H1 (cell line): ENCODE measurements around the gene SKA3. TPM values are rescaled to one million over a fixed set of nuclear protein-coding genes. Genes with fewer than 3 reads are reported as not detected.

ENCODE experiments used
- polyA plus RNA-seq, 7 experiments: library from polyadenylated mRNA; depleted of rRNA in 3 of 7; stranded (reverse) in 5 of 7; unstranded in 2 of 7; fragments of >200 nt in 5 of 7; fragments of 200-250 nt in 2 of 7; gene quantifications; 1 replicate in 5 of 7; 2 replicates in 1 of 7; 4 replicates in 1 of 7; pipeline versions ENCODE4 v1.2.1 to v1.2.3, GENCODE V29; 2011 to 2013; ENCODE audit warnings: missing spikeins in 2 of 7, mixed read lengths in 2 of 7
- small RNA-seq: library from polyadenylated mRNA; stranded (forward); fragments of <200 nt; extraction: miRNeasy Mini kit (QIAGEN cat#:217004); gene quantifications from one replicate; pipeline ENCODE3, GENCODE V24; 2013; ENCODE audit not compliant: insufficient read depth
- total RNA-seq: library from RNA; stranded (reverse); fragmentation: NEBNext Ultra II Directional; extraction: Animal tissue kit (Norgen Biotek cat#: 25700); gene quantifications from 2 replicates; pipeline ENCODE4 v1.2.1, GENCODE V29; 2021

Gene SKA3
- total and polyA plus RNA-seq, 2 of the 8 experiments (the other 6 are each of a cell fraction or from before 2014, with no cell fraction given): 32.3 to 63.7 TPM

Small RNA genes within 50 kb of the gene (small RNA-seq; reads per million reads assigned to genes)
- not detected for gene AL158032.1
- not detected for gene RF00086
- gene RF02116: not detected

Other genes with a start within 250 kb of the SKA3 start
- 26.2 and 26.5 TPM in 2 replicates for gene LATS2, start 115.0 kb downstream of the SKA3 start, total RNA-seq
- gene LATS2, start 115.0 kb downstream of the SKA3 start, polyA plus RNA-seq (2011; rRNA removed): 8.3 and 10.8 TPM in 2 replicates
- 364 and 367 TPM in 2 replicates for gene SAP18, start 36.4 kb downstream of the SKA3 start, total RNA-seq
- 38.0 and 75.3 TPM in 2 replicates for gene SAP18, start 36.4 kb downstream of the SKA3 start, polyA plus RNA-seq (2011; rRNA removed)
- gene MRPL57, start 106 bp upstream of the SKA3 start, total RNA-seq: 34.1 and 34.5 TPM in 2 replicates
- 29.9 and 30.4 TPM in 2 replicates for gene MRPL57, start 106 bp upstream of the SKA3 start, polyA plus RNA-seq (2011; rRNA removed)